Kidney epithelial cell (primary cell): ENCODE results near the gene TDRD7. TPM values are rescaled to one million over a fixed set of nuclear protein-coding genes. Genes with fewer than 3 reads are reported as not detected.
A peak's percentile ranks its signal among the peaks of the same experiment; 100 is the strongest.
"Not testable (repeated sequence)": the region's sequence is repeated elsewhere in the genome, so short reads cannot be mapped to it uniquely, and the experiment has no call there.

Source experiments
- DNase-seq: peaks from one replicate; pipeline ENCODE4 v3.0.0-alpha.2; 2010; ENCODE audit warnings: low read depth
- H3K27me3 ChIP-seq: 2 replicates; pipeline ENCODE4 v1.6.0; 2011; ENCODE audit warnings: low read length; ENCODE audit not compliant: control insufficient read depth, insufficient read depth
- H3K36me3 ChIP-seq: 2 replicates; pipeline ENCODE4 v1.5.1; 2011; ENCODE audit warnings: low read length; ENCODE audit not compliant: control insufficient read depth, insufficient read depth
- H3K4me3 ChIP-seq: 2 replicates; pipeline ENCODE4 v1.5.1; 2011; ENCODE audit warnings: low read depth, mild to moderate bottlenecking, control low read depth, low read length
- CTCF ChIP-seq: IDR thresholded peaks from 2 replicates; pipeline ENCODE4 v1.5.1; 2011; ENCODE audit warnings: mild to moderate bottlenecking, moderate library complexity, low read length, control low read depth, inconsistent platforms; ENCODE audit not compliant: insufficient read depth, poor library complexity, severe bottlenecking
- total RNA-seq: library from RNA; depleted of rRNA; stranded (reverse); fragments of >200 nt; gene quantifications from 2 replicates; pipeline ENCODE4 v1.2.3, GENCODE V29; 2015

Gene TDRD7
- total RNA-seq, 1 donor from 2014 or later: 8.3 TPM

DNA sequence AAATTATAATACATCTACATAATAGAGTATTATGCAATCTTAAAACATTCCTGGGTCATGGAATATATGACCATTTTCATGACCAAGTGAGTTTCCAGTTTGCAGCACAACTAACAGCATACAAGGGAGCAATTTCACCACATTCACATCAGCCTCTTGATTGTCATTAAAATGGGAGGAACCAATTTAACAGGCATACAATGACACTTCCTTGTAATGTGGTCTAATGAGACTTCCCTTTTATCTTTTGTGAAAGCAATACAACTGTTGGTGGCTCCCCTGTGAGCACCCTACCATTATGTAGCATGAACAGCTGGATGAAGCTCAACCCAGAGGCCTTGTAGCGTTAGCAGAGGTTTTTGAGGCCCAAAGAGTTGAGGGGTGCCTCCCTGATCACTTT is 76.0 kb downstream of the TDRD7 start:
- no peaks in the 10 kb centered on the region for H3K27me3 ChIP-seq
- no peak for TF ChIP-seq CTCF
- H3K4me3 ChIP-seq: no peak overlapping the region
- DNase-seq: no peak
- H3K36me3 ChIP-seq: peaks cover 4% of the 10 kb centered on the region

DNA sequence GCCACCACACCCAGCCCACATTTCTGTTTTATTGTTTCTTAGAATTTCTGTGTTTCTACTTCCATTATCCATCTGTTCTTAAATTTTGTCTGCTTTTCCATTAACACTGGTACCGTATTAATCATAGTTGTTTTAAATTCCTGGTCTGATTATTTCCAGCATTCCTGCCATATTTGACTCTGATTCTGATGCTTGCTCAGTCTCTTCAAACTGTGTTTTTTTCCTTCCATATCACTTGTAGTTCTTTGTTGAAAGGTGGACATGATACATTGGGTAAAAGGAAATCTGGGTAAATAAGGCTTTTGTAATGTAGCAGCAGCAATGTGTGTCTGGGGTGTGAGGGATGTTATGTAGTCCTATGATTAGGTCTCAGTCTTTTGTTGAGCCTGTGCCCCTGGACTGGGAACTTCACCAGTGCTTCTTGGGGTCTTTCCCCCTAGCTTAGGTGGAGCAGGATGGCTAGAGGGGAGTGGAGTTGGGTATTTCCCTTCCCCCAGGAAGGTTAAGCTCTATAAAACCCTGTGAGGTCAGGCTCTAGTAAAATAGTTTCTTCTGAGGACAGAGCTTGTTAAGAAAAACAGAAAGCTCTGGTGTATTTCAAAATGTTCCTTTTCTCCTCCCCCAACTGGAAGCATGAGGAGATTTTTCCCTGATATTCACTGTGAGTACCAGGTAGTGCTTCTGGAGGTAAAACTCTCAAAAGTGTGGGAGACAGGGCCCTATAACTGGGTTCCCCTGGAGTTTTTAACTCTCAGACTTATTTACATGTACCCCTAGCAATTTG is 79.5 kb downstream of the TDRD7 start:
- Histone ChIP-seq H3K4me3 (no peak overlapping the region), H3K36me3 (peaks cover 3% of the 10 kb centered on the region)

DNA sequence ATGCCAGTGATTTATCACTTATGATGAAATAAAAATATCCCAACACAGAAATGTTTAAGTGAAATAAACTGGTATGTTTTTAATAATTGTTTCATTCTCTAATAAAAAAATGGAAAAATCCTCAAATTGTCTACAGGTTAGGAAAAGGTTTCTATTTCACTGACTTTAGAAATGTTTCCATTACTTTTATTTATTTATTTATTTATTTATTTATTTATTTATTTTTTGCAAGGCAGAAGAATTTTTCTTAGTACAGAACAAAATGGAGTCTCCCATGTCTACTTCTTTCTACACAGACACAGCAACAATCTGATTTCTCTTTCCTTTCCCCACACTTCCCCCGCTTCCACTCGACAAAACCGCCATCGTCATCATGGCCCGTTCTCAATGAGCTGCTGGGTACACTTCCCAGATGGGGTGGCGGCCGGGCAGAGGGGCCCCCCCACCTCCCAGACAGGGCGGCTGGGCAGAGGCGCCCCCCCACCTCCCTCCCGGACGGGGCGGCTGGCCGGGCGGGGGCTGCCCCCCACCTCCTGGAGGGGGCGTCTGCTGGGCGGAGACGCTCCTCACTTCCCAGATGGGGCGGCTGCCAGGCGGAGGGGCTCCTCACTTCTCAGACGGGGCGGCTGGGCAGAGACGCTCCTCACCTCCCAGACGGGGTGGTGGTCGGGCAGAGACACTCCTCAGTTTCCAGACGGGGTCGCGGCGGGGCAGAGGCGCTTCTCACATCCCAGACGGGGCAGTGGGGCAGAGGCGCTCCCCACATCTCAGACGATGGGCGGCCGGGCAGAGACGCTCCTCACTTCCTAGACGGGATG is 85.9 kb downstream of the TDRD7 start:
- not testable (repeated sequence) for H3K36me3 ChIP-seq, H3K4me3 ChIP-seq, DNase-seq
- peaks cover 16% of the 10 kb centered on the region for H3K27me3 ChIP-seq

More for the DNA sequence above, 79.5 kb downstream of the TDRD7 start:
- DNase-seq: no peak
- TF ChIP-seq CTCF: no peak
- no peaks in the 10 kb centered on the region for H3K27me3 ChIP-seq

DNA sequence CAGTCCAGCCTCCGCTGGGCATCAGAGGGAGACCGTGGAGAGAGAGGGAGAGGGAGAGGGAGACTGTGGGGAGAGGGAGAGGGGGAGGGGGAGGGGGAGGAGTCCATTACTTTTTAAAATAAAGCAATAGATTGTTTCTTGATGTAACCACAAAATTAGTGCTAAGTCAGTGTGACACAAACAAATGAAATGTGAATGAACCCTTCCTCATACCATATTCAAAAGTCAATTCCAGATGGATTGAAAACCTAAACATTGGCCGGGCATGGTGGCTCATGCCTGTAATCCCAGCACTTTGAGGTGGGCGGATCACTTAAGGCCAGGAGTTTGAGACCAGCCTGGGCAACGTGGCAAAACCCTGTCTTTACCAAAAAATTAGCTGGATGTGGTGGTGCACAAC is 87.0 kb downstream of the TDRD7 start:
- H3K36me3 ChIP-seq, H3K4me3 ChIP-seq, DNase-seq: not testable (repeated sequence)
- peaks cover 25% of the 10 kb centered on the region for H3K27me3 ChIP-seq

GRCh38 chr9:97500263-97500662 is 88.4 kb downstream of the TDRD7 start:
- no peak for TF ChIP-seq CTCF
- no peak for DNase-seq
- Histone ChIP-seq H3K36me3 (no peaks in the 10 kb centered on the region), H3K27me3 (peaks cover 30% of the 10 kb centered on the region), H3K4me3 (no peak overlapping the region)

DNA sequence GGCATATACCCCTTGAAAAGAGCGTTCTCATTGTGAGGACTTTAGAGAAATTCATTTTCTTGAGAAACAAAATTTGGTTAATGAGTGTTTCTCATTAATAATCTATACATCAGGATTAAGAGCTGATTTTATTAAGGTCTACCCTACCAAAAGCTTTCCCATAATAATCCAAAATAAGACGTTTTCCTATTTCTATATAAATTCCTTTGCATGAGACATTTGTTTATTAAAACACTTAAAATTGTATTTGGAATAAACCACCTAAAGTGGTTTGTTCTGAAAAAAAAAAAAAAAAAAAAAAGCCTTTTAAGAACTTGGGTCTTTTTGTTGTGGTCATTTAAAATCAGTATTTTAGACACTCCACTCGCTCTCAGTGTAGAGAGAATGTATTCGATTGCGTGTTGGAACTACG is 88.9 kb downstream of the TDRD7 start:
- Histone ChIP-seq H3K27me3 (peaks cover 32% of the 10 kb centered on the region), H3K36me3 (no peaks in the 10 kb centered on the region), H3K4me3 (peak overlapping the region; percentile 29)
- TF ChIP-seq CTCF: no peak
- no peak for DNase-seq
